NCI-H2107 treated with DMSO at 0.1 percent for 48 hours (cell line): ENCODE data around the gene CPXM1.
"Not testable (repeated sequence)": the region's sequence is repeated elsewhere in the genome, so short reads cannot be mapped to it uniquely, and the experiment has no call there.

Experiments
- DNase-seq: peaks from one replicate; lab custom pipeline; 2025; ENCODE audit not compliant: unreplicated experiment; lab: John Stamatoyannopoulos, UW

CPXM1 gene

DNA sequence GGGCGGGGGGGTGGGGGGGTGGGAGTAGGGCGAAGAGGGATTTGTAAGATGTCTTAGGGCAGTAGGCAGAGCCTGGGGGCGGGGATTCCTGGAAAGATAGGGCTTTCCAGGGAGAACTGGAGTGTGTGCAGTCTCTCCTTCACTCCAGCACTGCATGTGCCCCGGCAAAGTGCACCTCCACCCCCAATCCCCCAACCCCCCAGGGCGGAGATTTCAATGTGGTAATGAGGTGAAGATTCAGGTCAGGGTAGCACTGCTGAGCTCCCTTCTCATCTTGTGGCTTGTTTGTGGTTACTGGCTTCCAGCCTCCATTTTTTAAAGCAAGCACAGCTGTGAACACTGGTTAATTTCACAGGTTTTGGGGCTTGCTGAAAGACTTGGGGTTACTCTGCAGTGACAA is 21.6 kb upstream of the CPXM1 start:
- DNase-seq = no peak

DNA sequence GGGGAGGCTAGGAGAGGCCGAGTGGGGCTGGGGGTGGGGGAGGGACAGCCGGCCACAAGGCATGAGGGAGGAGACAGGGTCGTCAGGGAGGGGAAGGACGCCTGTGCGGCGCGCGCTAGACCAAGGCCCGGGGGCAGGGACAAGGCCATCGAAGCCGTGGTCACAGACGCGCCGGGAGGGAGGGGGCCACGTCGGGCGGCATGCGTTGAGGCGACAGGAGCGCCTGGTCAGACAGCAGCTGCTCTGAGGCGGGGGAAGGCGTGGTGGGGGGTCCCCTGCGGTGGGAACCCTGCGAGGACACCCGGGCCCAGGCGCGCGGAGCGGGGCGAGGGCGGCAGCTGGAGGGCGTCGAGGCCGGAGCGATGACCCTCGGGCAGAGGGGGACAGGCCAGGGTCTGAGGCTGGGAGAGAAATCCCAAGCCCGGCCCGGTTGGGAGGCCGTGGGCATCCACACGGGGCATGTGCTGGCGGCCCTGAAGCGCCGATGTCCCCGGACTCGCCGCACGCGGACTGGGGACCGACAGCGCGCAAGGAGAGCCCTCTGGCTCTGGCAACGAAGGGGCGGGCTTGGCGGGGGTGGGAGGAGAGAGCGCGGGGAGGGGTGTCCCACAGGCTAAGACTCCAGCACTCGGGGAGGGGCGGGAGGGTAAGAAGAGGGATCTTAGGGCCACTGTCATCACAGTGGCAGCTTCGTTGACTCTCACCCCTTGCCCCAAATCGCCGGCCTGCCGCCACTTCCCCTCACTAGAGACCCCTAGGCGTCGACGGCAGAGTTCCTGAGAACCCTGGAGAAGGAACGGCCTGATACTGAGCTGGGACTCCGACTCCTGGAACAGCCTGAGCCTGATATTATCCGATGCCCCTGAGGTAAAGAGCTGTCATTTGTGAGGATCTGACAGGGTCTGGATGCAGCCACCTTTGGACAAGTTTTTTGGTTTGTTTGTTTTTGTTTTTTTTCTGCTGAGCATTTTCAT is 20.8 kb upstream of the CPXM1 start:
- no peak for DNase-seq

DNA sequence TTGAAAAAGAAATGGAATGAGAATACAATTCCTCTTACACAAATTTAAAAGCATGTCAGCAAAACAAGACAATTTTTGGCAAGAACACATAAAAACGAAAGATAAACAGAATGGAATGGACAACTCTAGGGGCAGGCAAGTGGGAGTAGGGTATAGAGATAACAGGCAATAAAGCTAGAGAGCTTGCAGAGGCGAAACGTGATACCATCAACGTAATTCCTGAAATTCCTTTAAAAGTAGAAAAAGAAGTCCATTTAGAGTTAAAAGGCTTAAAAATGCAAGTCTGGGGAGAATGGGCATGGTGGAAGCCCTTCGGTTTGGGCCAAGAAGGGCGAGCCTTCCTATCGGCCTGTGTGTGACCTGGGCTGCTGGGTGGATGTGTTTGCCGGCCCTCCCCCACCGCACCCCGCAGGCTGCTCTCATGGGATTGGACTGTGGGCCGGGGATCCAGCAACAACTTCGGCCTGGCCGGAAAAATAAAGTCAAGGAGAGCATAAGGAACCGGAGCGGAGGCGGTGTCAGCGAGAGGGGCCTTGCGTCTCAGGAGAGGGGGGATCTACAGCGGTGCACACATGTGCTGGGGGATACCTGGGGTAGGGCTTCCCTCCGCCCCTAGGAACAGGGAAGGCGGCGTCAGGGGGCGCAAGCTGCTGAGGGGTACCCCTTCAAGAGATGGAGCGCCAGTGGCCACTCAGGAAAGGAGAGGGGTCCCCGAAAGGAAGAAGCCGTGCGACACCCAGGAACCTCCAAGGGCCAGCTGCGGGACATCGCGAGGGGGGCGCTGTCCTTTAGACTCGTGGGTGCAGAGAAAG is 19.9 kb upstream of the CPXM1 start:
- no peak for DNase-seq

DNA sequence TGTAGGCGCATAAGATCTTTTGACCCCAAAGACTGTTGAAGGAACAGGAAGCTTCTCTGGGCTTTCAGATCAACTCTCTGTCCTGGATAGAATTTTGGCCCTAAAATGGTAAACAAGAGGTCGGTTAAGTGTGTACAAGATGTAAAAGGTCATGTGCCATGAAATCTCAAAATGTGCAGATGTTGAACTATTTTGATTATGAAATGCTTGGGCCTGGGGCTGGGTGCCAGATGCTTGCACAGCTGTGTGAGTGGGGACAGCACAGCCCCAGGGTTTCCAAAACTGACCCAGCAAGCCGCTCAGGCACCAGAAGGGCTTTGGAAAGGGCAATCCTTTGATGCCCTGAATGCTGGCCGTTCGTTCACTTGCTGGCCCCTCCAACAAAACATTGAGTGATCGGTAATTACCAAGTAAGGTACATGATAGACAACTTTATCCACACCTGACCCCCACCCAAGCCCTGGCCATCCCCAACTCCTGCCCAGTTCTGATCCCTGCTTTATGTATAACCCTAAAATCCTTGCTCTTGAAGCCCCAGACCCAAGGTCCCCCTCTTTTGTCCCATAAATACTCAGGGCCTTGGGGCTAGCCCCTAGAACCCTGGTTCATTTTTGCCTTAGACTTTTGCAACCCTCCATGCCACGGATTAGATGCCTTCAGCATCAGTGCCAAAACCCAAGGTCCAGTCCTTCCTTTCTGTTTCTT is 17.6 kb upstream of the CPXM1 start:
- DNase-seq = no peak

DNA sequence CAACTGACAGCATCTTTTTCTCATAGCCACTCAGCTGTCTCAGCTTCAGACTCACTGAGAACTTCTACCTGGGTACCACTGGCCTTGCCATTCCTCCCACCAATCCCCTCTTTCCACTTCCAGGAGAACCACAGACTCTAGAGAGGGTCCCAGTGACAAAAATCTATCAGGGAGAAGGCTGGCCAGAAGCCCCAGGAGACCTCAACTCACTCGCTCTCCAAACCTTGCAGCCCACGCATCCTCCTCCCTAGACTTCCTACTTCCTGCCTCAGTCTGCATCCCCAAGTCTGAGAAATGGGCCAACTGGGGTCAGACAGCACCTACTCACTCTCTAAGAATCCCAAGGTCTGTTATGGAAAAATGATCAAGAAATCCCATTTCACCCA is 16.9 kb upstream of the CPXM1 start:
- DNase-seq = no peak

DNA sequence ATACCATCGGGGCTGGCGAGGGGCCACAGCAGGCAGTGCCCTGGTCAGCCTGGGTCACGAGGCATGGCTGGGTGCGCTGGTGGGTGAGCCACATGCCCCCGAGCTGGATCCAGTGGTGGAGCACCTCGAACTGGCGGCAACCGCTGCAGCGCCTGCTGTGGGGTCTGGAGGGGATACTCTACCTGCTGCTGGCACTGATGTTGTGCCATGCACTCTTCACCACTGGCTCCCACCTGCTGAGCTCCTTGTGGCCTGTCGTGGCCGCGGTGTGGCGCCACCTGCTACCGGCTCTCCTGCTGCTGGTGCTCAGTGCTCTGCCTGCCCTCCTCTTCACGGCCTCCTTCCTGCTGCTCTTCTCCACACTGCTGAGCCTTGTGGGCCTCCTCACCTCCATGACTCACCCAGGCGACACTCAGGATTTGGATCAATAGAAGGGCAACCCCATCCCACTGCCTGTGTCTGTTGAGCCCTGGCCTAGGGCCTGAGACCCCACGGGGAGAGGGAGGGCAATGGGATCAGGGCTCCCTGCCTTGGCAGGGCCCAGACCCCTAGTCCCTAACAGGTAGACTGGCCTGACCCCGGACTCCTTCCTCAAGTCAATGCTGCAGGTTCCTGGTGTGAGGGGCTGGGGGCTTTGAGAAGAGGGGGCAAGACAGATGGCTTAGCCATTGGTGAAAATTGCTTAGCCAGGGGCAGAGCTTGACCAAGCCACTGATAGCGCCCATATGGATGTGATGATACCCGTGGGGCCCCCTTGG is 16.3 kb upstream of the CPXM1 start:
- DNase-seq = no peak

DNA sequence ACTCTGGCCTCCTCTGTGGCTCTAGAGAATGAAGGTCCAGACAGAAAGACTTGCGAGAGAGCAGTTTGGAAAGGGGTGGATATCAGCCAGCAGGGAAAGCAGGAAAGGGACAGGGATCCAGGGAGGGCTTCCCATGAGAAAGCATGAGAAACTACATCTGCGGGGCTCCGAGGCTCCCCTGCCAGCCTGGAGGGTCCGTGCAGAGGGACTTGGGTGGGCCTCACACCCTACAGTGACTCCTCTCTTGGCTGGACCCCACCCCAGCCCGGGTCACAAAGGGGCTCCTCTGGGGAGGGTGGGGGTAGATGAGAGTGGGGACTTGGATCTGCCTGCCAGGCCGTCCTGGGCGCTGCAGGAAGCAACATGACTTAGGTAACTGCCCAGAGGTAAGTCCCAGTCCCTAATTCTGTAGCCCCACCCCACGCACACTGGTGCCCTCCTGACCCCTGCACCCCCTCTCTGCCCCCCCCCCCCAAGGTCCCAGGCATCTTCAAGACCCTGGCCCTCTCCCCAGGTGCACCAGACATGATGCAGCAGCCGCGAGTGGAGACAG is 15.7 kb upstream of the CPXM1 start, which contains the start of gene TMEM239:
TSS of gene TMEM239 (plus strand) at position 335 of the 553 bp plus-strand sequence. CDS start at position 526, 191 bp downstream.
- DNase-seq = no peak

DNA sequence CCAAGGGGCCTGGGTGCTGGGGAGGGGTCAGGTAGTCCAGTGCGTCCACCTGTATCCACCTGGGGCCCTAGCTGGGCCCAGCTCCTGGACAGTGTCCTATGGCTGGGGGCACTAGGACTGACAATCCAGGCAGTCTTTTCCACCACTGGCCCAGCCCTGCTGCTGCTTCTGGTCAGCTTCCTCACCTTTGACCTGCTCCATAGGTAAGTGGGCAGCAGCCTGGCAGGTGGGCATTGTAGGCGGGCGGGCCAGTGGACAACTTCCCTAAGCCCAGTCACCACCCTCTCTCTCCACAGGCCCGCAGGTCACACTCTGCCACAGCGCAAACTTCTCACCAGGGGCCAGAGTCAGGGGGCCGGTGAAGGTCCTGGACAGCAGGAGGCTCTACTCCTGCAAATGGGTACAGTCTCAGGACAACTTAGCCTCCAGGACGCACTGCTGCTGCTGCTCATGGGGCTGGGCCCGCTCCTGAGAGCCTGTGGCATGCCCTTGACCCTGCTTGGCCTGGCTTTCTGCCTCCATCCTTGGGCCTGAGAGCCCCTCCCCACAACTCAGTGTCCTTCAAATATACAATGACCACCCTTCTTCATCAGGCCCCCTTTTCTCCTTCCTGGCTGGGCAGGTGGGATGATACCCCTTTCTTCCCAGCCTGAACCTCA is 14.9 kb upstream of the CPXM1 start:
- DNase-seq = no peak

DNA sequence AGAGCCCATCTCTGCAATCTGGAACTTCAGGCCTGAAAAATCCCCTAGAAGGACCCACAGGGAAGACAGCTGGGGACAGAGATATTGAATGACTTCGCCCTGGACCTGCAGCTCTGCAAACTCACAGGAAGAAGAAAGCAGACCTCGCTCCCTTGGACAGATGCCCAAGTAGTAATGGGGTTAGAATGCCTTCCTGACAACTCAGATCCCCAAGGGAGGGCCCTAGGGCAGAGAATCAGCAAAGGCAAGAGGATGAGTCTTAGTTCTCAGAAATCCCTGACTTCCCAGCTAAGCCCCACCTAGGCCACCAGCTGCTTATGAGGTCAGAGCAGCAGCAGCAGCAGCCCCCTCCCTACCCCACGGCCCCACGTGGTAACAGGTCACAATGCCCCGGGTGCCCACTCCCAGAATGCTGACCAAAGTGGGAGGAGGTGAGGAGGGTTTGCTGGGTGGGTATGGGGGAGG is 14.2 kb upstream of the CPXM1 start, which contains the start of gene C20orf141:
TSS of gene C20orf141 (plus strand) at position 401 of the 465 bp plus-strand sequence. CDS start 198 bp downstream, outside the sequence.
- DNase-seq = no peak

DNA sequence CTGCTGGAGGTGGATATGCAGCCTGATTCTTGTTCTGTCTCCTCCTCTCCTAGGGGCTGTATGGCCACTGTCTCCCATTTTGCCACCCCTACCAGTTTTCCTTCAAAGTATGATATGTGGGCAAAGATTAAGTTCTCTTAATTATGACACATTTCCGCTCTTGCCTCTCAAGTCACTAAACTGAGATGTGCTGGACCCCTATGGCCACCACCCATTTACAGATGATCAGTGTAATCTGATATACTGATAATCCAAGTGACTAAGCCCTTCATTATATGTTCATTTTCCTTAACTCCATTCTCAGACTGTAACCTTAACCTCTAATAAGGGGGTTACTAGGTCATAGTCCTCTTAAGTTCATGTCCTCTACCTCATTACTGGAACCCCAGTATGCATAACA is 13.6 kb upstream of the CPXM1 start:
- no peak for DNase-seq

DNA sequence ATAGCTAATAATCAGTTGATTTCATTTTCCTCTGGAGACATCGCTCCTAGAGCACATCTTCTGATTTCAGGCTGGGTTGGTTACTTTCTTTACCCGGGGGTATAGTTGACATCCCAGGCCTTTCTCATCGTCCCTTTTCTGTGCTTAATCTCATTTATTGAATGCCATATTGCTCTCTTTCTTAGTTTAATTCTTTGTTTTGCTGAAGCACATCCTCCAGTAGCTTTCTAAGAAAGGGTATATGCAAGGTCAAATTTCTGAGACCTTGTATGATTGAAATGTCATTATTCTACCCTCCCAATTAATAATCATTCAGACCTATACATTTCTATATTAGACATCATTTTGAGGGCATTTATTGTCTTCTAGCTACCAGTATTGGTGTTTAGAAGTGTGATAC is 11.8 kb upstream of the CPXM1 start:
- DNase-seq = no peak

DNA sequence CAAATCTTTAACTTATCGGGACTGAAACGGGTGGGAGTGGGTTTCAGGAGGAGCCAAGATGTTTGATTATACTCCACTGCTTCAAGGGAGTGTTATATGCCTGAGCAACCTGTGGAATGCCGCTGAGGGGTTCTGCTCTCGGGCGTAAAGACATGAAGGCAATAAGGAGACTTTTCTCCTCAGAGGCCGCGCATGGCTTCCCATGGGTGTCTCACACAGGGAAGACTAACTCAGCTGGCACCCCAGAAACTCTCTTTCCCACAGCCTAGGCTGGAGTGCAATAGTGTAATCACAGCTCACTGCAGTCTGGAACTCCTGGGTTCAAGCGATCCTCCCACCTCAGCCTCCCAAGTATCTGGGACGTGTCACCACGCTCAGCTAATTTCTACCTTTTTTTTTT is 9.3 kb upstream of the CPXM1 start:
- no peak for DNase-seq

DNA sequence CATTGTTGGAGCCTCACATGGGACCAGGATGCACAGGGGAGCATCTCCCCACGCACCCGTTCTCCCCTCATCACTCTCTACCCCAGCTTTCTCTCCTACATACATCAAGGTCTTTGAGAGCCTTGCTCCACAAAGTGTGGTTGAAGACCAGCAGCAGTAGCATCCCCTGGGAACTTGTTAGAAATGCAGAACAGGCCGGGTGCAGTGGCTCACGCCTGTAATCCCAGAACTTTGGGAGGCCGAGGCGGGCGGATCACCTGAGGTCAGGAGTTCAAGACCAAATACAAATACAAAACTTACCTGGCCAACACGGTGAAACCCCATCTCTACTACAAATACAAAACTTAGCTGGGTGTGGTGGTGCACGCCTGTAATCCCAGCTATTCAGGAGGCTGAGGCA is 7.5 kb upstream of the CPXM1 start:
- DNase-seq = not testable (repeated sequence)

DNA sequence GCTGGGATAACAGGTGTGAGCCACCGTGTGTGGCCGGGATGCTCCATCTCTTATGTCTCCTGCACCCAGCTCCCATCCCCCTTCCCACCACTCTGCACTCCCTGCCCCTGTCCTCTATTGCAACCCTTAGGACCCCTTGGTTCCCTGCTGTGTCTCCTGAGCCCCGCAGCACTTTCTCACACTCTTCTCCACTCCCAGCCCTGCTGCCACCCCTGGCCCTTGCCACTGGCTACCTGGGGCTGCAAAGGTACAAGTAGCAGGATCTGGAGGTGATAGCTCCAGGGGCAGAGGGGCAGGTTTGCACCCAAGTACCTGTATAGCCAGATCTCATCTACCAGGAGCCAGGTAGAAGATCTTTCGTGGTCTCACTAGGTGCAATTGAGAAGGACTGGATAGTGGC is 6.6 kb upstream of the CPXM1 start:
- no peak for DNase-seq

DNA sequence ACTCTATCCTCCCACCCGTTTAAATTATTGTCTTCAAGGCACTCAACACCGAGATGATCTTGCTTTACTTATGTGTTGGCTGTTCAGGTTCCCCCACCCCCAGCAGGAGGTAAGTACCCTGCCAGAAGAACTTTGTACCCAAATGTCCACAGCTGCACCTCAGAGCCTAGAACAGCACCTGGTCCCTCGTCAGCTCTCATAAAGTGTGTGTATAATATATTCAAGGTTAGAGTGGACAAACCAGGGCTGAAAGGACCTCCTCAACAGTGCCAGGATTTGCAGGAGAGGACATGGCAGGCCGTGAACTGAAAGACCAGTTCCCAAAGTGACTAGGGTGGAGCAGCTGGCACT is 5.9 kb upstream of the CPXM1 start:
- DNase-seq = no peak

DNA sequence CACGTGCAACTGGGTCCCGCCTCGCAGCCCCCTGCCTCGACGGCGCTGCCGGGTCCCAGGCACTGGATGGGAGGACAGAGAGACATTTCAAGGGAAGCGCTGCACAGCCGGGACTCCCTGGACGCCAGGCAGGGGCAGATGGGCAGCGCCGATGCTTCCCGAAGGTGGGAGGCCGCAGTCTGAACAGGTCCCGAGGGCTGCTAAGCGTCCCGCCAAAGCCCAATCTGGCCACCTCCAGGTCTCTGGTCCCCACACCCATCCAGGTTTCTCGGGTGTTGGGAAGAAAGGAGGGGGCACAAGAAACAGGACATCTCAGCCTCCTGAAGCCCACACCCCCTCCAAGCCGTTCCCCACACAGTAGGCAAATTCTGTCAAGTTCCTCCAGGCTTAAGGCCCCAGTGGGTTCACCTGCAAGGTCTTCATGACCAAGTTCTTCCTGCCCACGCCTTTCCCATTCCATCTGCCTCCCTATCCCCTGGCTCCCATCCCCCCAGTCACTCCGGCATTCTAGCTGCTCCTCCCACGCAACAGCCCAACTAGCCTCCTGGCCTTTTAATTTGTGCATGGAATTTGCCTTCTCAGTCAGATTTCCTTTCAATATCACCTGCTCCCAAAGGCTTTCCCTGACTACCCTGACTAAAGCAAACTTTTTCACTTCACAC is 5.4 kb upstream of the CPXM1 start:
- no peak for DNase-seq

DNA sequence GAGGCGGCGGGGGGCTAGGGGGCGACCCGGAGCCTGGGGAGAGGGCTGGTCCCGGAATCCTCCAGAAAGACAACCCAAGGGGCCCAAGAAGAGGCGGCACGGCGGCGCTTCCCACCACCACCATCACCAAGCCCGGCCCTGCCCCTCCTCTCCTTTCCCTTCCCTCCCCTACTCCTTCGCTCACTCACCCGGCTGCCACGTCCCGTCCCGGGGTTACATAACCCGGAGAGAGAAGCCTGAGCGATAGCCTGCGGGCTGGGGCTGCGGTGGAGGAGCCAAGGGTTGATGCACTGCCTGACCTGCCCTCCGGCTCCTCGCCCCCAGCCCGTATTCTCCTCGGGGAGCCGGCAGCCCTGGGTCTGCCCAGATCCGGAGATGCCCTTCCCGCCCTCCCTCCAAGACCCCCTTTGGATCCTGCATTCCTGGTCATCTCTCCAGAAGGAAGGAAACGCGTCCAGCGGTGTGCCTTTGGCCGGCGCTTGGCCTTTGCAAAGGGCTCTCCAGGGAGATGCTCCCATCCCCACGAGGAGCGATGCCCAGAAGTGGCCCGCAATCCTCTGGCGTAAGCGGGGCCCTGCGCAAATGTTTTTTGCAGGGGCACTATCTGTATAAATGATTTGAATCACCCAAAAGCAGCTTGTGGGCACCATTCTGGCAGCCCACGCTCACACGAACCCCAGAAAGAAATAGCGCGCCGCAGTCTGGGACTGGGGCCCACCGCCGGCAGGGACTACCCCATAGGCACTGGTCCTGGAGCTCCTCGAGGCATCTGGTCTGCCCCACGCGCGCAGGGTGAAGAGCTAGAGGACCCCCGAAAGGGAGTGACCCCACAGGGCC is 4.6 kb upstream of the CPXM1 start:
- no peak for DNase-seq
